HL-60/S4 (cell line): ENCODE measurements around the gene PLAC9.

Experiments
- in situ Hi-C: fragments of 300-500 bp; cut with MboI; formaldehyde crosslinking; loops from 2 replicates; pipeline ENCODE4 v1.14.3; 2022; ENCODE audit warnings: low sequenced_read_pairs

The PLAC9 gene

DNA sequence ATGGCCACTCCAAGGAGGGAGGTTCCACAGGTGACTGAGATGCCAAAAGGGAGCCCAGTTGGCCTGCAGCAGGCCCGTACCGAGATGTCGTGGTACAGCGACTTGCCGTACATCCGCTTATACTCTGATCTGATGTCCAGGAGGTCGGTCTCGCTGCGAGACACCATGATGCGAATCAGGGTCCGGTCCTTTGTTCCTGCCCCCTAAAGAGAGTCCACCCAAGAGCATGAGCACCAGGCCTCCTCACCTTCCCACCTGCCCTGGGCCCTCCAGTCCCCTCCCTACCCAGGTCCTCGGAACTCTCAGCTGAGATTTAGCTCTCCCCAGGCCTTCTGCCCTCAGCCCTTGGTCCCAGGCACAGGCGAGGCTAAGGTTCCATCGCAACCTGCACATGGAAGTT, 25.0 kb downstream of the PLAC9 start:
- in situ Hi-C loops = no loop called here

DNA sequence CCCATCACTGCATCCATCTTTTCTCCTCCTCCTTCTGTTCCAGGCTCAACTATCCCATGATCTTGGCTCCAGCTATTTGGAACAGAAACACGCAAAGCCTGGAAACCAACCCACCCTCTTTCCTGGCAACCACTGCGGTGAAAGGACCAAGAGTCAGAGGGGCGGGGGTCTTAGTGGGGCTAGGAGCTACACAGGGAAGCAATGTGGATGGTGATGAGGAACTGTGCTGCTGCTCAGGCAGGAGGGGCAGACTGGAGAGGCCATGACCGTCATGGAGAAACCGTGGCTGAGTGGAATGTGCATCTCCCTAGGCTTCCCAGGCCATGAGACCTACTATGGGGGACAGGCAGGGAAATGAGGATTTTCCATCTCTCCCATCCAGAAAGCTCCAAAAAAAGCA, 25.6 kb downstream of the PLAC9 start:
- in situ Hi-C loops = no loop called here

DNA sequence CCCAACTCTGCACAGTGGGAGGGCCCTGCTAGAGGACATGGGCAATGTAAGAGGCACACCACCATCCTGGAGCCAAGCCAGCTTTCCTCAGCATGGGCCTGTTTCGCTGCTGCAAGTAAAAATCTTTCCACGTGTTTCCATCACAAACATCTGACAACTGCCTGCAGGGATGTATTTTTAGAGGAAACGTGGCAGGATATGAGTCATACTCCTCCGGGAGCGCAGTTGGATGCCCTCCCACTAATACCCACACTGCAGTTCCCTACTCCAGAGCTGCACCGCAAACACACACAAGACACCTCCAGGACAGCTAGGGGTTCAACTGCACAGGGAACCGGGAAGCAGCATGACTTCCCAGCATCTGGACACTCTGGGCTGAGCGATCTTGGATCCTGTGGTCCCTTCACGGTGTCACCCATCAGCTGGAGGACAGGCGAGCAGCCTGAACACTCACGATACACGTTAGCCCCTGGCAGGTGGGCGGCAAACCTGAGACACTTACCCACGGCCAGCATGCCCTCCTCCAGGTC, 26.1 kb downstream of the PLAC9 start:
- in situ Hi-C loops = no loop called here

GRCh38 chr10:80159166-80159873, 26.8 kb downstream of the PLAC9 start:
- in situ Hi-C loops = no loop called here

- in situ Hi-C loops = no loop called here
Observed at GRCh38 chr10:80160361-80161320, 28.1 kb downstream of the PLAC9 start.

DNA sequence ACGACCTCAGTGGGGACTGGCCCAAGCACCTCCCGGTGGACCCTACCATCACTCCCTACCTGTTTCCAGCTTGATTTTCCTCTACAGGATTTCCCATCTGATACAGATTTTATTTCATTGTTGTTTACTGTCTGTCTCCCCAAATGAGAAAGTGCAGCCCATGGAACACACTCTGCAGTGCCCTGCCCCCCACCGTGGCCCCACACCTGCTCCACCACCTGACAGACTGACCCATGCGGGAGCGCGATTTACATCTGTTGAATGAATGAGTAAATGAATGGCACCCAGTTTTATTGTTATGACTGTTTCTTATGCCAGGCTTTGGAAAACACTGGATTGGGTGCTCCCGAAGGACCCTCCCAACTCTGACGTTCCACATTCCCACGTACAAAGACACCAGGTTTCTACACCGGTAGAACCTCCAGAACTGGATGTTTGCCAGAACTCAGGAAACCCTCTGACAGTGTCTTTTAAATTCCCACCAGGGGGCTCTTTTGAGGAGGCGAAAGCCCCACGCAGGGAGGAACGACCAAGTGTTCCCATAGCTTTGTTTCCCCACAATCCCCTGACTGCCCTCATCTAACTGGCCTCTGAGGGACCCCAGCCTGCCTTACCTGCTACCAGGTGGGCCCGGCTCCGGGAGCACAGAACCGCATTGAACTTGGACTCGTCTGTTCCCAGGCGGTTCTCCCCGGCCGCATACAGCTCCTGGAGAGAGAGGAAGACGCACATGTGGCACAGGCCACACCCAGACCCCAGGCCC, 29.0 kb downstream of the PLAC9 start:
- in situ Hi-C loops = no loop called here

- in situ Hi-C loops = no loop called here
Observed at GRCh38 chr10:80163741-80164341, 31.3 kb downstream of the PLAC9 start.

DNA sequence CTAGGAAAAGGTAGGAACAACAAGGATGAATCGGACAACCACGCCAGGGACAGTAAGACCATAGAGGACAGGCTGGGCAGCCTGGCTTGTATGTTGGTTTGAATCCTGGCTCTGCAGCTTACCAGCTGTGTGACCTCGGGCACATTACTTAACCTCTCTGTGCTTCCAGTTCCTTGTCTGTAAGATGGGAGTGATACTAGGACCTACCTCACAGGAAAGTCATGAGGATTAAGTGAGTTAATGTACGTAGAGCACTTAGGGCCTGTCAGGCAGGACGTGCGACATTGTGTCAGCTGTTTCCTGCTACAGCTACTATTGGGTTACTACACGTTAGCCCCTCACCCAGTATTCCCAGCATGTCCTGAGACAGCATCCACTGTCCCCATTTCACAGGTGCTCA, 32.1 kb downstream of the PLAC9 start:
- in situ Hi-C loops = no loop called here

- in situ Hi-C loops = no loop called here
Observed at GRCh38 chr10:80165173-80165572, 32.6 kb downstream of the PLAC9 start.

DNA sequence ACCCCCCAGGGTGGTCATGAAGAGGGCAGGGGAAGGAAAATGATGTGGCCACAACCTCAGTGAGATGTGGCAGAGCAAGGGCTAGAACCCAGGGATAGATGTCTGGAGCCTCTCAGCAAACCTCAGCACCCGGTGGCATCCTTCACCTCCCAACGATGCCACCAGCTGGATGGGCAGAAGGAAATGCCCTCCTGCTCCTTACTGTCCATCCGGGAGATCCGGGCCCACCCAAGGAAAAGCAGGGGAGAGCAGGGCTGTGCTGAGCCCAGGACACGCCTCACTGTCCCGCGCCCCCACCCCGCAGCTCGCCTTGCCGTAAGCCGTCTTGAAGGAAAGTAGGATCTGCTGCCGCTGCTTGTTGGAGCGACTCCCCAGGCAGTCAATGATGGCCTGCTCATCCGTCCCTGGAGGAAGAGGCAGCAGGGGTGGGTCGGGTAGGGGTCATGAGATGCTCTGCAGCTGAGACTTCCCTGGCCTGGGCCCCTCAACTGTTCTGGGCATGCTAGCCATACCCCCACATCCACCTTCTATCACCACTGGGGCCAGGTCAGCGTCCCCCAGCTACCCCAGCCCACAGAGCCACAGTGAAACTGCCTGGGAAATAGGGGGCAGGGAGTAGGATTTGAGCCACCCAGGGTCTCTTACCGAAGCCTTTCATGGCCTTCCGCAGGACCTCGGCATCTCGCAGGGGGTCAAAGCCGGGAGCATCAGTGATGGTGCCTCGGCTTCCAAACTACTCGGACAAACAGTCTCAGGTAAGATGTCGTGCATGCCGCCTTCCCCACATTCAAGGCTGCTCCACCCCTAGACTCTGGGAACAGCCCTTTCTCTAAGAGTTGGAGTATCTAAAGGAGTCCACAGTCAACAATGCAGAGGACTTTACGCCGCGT, 34.3 kb downstream of the PLAC9 start:
- in situ Hi-C loops = no loop called here

- in situ Hi-C loops = no loop called here
Observed at GRCh38 chr10:80167471-80168161, 35.1 kb downstream of the PLAC9 start.

- in situ Hi-C loops = no loop called here
Observed at GRCh38 chr10:80168162-80168511, 35.6 kb downstream of the PLAC9 start.

GRCh38 chr10:80168679-80169380, 36.3 kb downstream of the PLAC9 start:
- in situ Hi-C loops = no loop called here

GRCh38 chr10:80170026-80170425, 37.5 kb downstream of the PLAC9 start:
- in situ Hi-C loops = no loop called here

GRCh38 chr10:80170641-80171040, 38.1 kb downstream of the PLAC9 start:
- in situ Hi-C loops = no loop called here

GRCh38 chr10:80171248-80171660, 38.7 kb downstream of the PLAC9 start:
- in situ Hi-C loops = no loop called here

DNA sequence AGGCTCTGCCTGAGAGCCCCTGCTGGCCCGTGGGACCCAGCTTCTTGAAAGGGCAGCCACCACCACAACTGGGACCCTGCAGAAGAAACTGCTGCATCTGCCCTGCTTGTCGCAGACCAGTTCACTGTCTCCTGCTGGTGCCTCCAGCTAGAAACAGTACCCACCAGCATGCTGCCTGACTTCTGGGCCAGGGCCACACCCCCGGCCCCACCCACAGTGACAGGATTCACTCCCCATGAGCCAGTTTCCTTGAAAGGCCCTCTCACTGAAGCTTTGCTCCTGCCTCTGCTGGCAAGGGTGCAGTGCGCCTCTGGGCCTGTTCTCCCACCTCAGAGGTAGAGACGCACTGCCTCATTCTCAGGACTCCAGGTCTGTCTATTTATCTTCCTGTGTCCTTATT, 40.4 kb downstream of the PLAC9 start:
- in situ Hi-C loops = no loop called here

GRCh38 chr10:80173466-80173865, 40.9 kb downstream of the PLAC9 start:
- in situ Hi-C loops = no loop called here
